Endothelial cell (in vitro differentiated cells): ENCODE measurements around the gene ADO. TPM values are rescaled to one million over a fixed set of nuclear protein-coding genes. Genes with fewer than 3 reads are reported as not detected.

ENCODE experiments used
- DNase-seq: peaks from one replicate; pipeline ENCODE4 v3.0.0; 2021; ENCODE audit warnings: low spot score
- H3K27ac Mint-ChIP-seq: one replicate; pipeline ENCODE4 v1.8.0; 2021; ENCODE audit warnings: mixed read lengths, inconsistent platforms; ENCODE audit not compliant: unreplicated experiment
- H3K27me3 Mint-ChIP-seq: one replicate; pipeline ENCODE4 v1.8.0; 2021; ENCODE audit warnings: mild to moderate bottlenecking, moderate library complexity, mixed read lengths, inconsistent platforms; ENCODE audit not compliant: unreplicated experiment
- H3K36me3 Mint-ChIP-seq: one replicate; pipeline ENCODE4 v1.8.0; 2021; ENCODE audit warnings: mild to moderate bottlenecking, low read depth, mixed read lengths, inconsistent platforms; ENCODE audit not compliant: unreplicated experiment
- H3K4me1 Mint-ChIP-seq: one replicate; pipeline ENCODE4 v1.8.0; 2021; ENCODE audit warnings: mild to moderate bottlenecking, mixed read lengths, inconsistent platforms; ENCODE audit not compliant: unreplicated experiment
- H3K4me3 Mint-ChIP-seq: one replicate; pipeline ENCODE4 v1.8.0; 2021; ENCODE audit warnings: mild to moderate bottlenecking, mixed read lengths, inconsistent platforms; ENCODE audit not compliant: unreplicated experiment
- H3K9me3 Mint-ChIP-seq: one replicate; pipeline ENCODE4 v1.8.0; 2021; ENCODE audit warnings: mixed read lengths, inconsistent platforms; ENCODE audit not compliant: unreplicated experiment
- CTCF ChIP-seq: fragments of 200-600 bp; sonication (generic); IDR thresholded peaks from one replicate; pipeline ENCODE4 v1.5.0; 2021; ENCODE audit warnings: antibody characterized with exemption; ENCODE audit not compliant: unreplicated experiment
- total RNA-seq: library from RNA; stranded (reverse); fragmentation: NEBNext Ultra II Directional; extraction: Animal tissue kit (Norgen Biotek cat#: 25700); gene quantifications from one replicate; pipeline ENCODE4 v1.2.1, GENCODE V29; 2021; ENCODE audit not compliant: unreplicated experiment

ADO gene
- total RNA-seq, 1 donor from 2014 or later: 25.7 TPM

GRCh38 chr10:62817121-62817765 is 12.7 kb downstream of the ADO start:
- TF ChIP-seq CTCF: no peak
- Mint-ChIP-seq H3K4me1 (peaks cover 20% of the 10 kb centered on the region), H3K27ac (peak overlapping the region; percentile 14), H3K36me3 (peaks cover 7% of the 10 kb centered on the region), H3K4me3 (peak overlapping the region; percentile 91), H3K27me3 (peaks cover 52% of the 10 kb centered on the region), H3K9me3 (no peaks in the 10 kb centered on the region)
- peak; percentile 29 for DNase-seq

DNA sequence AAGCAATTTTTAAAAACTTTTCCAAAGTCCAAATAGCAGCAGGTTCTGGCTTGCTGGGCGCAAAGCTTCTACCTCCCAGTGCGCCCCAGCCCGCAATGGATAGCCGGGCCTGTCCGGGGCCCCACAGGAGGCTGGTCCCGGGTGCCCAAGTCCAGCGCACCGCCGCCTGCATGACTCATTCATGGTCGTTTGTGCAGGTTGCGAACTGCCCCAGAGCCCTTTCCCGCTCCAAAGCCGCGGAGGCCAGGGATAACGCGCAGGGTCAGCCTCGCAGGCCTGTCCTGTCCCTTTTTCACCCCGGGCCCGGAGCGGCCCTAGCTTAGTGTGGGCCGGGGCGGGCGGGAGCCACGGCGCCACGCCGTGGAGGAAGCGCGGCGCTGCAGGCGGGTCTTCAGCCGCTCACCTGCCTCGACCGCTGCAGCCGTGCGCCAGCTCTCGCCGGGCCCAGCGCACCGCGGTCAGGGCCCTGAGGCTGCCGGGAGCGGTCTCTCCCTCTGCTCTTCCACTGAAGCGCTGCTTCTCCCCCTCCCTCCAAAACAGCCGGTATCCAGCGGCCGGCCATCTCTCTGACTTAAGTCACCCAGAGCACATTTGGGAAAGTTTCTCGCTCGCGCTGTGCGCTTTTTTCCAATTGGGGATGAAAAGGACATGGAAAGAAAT is 13.4 kb downstream of the ADO start:
- H3K9me3 Mint-ChIP-seq: no peaks in the 10 kb centered on the region
- peaks cover 48% of the 10 kb centered on the region for H3K27me3 Mint-ChIP-seq
- TF ChIP-seq CTCF: peak; percentile 71
- H3K27ac Mint-ChIP-seq: no peak overlapping the region
- H3K4me1 Mint-ChIP-seq: peaks cover 20% of the 10 kb centered on the region
- peak; percentile 87 for DNase-seq
- H3K36me3 Mint-ChIP-seq: peaks cover 7% of the 10 kb centered on the region
- peak overlapping the region; percentile 91 for H3K4me3 Mint-ChIP-seq

DNA sequence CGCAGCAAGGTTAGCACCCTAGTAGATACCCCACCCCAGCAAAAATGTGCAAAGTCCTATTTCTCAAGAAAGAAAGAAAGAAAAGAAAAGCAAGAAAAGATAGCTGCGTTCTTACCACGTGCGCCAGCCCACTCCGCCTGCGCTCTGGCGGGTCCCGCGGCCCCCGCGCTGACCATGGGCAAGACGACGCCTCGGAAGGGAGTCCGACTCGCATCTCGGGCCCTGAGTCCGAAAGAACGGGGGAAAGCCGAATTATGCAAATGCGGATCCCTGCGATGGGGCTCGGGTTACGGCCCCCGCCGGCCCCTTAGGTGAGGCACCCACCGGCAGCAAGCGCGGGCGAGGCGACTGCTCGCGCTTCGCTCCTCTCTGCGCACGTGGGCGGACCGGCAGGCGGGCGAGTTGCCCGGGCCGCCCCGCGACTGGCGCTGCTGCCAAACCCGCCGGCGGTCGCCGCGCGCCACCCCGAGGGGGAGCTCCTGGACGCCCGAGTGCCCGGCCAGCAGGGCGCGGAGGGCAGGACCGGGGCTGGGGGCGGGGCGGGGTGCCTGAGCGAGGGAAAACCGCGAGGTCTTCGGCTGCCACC is 14.0 kb downstream of the ADO start:
- DNase-seq: peak; percentile 68
- H3K4me3 Mint-ChIP-seq: no peak overlapping the region
- no peak overlapping the region for H3K27ac Mint-ChIP-seq
- H3K9me3 Mint-ChIP-seq: no peaks in the 10 kb centered on the region
- peaks cover 7% of the 10 kb centered on the region for H3K36me3 Mint-ChIP-seq
- H3K4me1 Mint-ChIP-seq: peaks cover 20% of the 10 kb centered on the region
- no peak for TF ChIP-seq CTCF
- peaks cover 43% of the 10 kb centered on the region for H3K27me3 Mint-ChIP-seq

GRCh38 chr10:62819141-62819920 is 14.8 kb downstream of the ADO start:
- Mint-ChIP-seq H3K9me3 (no peaks in the 10 kb centered on the region), H3K27me3 (peaks cover 37% of the 10 kb centered on the region)

More at GRCh38 chr10:62819141-62819920, 14.8 kb downstream of the ADO start:
- Mint-ChIP-seq H3K27ac (peak overlapping the region; percentile 24), H3K4me1 (peaks cover 20% of the 10 kb centered on the region), H3K4me3 (no peak overlapping the region), H3K36me3 (peaks cover 7% of the 10 kb centered on the region)
- DNase-seq: no peak
- TF ChIP-seq CTCF: no peak
